Gastroesophageal sphincter (tissue), 3 donors: ENCODE results near the gene LCMT1.

Experiments
- POLR2A ChIP-seq, 2 donors: fragments of 450-650 bp; IDR thresholded peaks; one replicate each; pipeline ENCODE4 v1.6.1; 2017; ENCODE audit warnings: antibody characterized with exemption in 2 of 2, mild to moderate bottlenecking in 2 of 2, moderate library complexity in 1 of 2
- TF ChIP-seq, protein P1 (sequence below), 4 experiments: fragments of 200-600 bp in 2 of 4; fragments of 450-650 bp in 2 of 4; sonication (generic) in 1 of 4; IDR thresholded peaks; one replicate each; pipeline ENCODE4 v1.5.1; 2017 to 2019; ENCODE audit warnings: antibody characterized with exemption in 4 of 4, mild to moderate bottlenecking in 2 of 4, moderate library complexity in 2 of 4

- TF ChIP-seq, protein P1, sequence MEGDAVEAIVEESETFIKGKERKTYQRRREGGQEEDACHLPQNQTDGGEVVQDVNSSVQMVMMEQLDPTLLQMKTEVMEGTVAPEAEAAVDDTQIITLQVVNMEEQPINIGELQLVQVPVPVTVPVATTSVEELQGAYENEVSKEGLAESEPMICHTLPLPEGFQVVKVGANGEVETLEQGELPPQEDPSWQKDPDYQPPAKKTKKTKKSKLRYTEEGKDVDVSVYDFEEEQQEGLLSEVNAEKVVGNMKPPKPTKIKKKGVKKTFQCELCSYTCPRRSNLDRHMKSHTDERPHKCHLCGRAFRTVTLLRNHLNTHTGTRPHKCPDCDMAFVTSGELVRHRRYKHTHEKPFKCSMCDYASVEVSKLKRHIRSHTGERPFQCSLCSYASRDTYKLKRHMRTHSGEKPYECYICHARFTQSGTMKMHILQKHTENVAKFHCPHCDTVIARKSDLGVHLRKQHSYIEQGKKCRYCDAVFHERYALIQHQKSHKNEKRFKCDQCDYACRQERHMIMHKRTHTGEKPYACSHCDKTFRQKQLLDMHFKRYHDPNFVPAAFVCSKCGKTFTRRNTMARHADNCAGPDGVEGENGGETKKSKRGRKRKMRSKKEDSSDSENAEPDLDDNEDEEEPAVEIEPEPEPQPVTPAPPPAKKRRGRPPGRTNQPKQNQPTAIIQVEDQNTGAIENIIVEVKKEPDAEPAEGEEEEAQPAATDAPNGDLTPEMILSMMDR (IDR thresholded peaks at IDR 0.05) = no peak
- no peak for TF ChIP-seq POLR2A (IDR thresholded peaks at IDR 0.05)
Measured at GRCh38 chr16:25124503-25124902, 13.0 kb downstream of the LCMT1 start.
